OCI-LY7 (cell line): ENCODE data around the gene MYLIP.

Experiments used
- EZH2phosphoT487 ChIP-seq: fragments of 200-600 bp; sonication (generic); IDR thresholded peaks from 2 replicates; pipeline ENCODE4 v1.6.1; 2018; ENCODE audit warnings: low read depth, borderline replicate concordance, mild to moderate bottlenecking, mixed run types, antibody characterized with exemption, low read length, moderate library complexity, mixed read lengths
- TF ChIP-seq, protein P1 (sequence below): fragments of 200-600 bp; sonication (generic); conservative IDR thresholded peaks from 2 replicates; pipeline ENCODE4 v1.5.1; 2014; ENCODE audit warnings: mild to moderate bottlenecking, antibody characterized with exemption, low read length, moderate library complexity, mixed read lengths

DNA sequence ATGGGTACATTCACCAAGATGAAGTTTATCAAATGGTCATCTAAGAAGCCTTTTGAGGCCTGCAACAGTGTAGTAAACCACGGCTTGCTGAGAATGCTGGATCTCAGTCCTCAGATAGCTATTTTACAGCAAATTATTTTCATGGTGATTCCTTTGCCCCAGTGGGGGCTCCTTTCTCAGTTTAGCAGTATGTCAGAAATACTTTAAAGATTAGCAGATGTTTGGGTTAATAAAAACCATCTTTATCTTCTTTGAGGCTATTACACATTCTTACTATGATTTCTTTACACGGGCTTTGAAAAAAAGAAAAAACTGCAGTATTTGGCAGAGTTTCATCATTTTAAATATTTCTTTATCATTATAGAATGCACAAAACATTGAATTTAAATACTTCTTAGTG lies 10.7 kb downstream of the MYLIP start:
- TF ChIP-seq, protein P1, sequence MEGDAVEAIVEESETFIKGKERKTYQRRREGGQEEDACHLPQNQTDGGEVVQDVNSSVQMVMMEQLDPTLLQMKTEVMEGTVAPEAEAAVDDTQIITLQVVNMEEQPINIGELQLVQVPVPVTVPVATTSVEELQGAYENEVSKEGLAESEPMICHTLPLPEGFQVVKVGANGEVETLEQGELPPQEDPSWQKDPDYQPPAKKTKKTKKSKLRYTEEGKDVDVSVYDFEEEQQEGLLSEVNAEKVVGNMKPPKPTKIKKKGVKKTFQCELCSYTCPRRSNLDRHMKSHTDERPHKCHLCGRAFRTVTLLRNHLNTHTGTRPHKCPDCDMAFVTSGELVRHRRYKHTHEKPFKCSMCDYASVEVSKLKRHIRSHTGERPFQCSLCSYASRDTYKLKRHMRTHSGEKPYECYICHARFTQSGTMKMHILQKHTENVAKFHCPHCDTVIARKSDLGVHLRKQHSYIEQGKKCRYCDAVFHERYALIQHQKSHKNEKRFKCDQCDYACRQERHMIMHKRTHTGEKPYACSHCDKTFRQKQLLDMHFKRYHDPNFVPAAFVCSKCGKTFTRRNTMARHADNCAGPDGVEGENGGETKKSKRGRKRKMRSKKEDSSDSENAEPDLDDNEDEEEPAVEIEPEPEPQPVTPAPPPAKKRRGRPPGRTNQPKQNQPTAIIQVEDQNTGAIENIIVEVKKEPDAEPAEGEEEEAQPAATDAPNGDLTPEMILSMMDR, result no peak
- no peak for TF ChIP-seq EZH2phosphoT487
